K562 (cell line): ENCODE measurements around the gene ANO10. TPM values are rescaled to one million over a fixed set of nuclear protein-coding genes. Genes with fewer than 3 reads are reported as not detected.

ENCODE experiments used
- ATAC-seq: fragments of 200-7000 bp; cut with Tn5 transposase; 3 replicates; pipeline ENCODE4 v1.9.1; 2020; ENCODE audit warnings: moderate library complexity
- BruUV-seq: library from RNA; stranded (reverse); fragments of 400-500 nt; replicated peaks from 2 replicates; lab custom pipeline; 2021; lab: Mats Ljungman, UMichigan
- CTCF ChIA-PET: fragments of 300-600 bp; formaldehyde crosslinking; extraction: SDS; loops from one replicate; lab custom pipeline; 2021; ENCODE audit warnings: low intra/inter-chr PET ratio; lab: Yijun Ruan, JAX
- POLR2A ChIA-PET: fragments of 300-600, 350-650 bp; sonication (Branson Sonifier 250); formaldehyde crosslinking; extraction: SDS; loops from one replicate; lab custom pipeline; 2021; ENCODE audit warnings: antibody characterized with exemption, inconsistent platforms; lab: Yijun Ruan, JAX
- DNase-seq, 4 experiments: peaks; one replicate each; pipeline versions ENCODE4 v3.0.0 to v3.0.0-alpha.2; 2011 to 2018; ENCODE audit warnings: low spot score in 3 of 4, mixed read lengths in 3 of 4; ENCODE audit errors: extremely low read depth in 1 of 4
- FAIRE-seq: peaks from 2 replicates; lab custom pipeline; 2011; peaks lifted over from hg19 to GRCh38; lab: Jason Lieb, UNC
- H2AFZ ChIP-seq: 2 replicates; pipeline ENCODE4 v1.6.0; 2011; ENCODE audit warnings: low read depth, low read length, control low read depth, inconsistent platforms
- H3K27ac ChIP-seq: fragments of 200-600 bp; 3 replicates; pipeline ENCODE4 v1.8.0; 2011; ENCODE audit warnings: low read depth, mild to moderate bottlenecking, control low read depth, inconsistent platforms, low read length, moderate library complexity, mixed read lengths; ENCODE audit errors: extremely low read depth
- H3K27me3 ChIP-seq, 2 experiments: fragments of 300-600 bp in 1 of 2; 2 replicates in 1 of 2; 3 replicates in 1 of 2; pipeline versions ENCODE4 v1.6.0 to v1.8.0; 2011; ENCODE audit warnings: inconsistent platforms in 2 of 2, low read length in 2 of 2, mild to moderate bottlenecking in 1 of 2, mixed read lengths in 1 of 2, moderate library complexity in 1 of 2; ENCODE audit not compliant: control insufficient read depth in 2 of 2, insufficient read depth in 2 of 2
- H3K36me3 ChIP-seq: fragments of 300-600 bp; 3 replicates; pipeline ENCODE4 v1.8.0; 2011; ENCODE audit warnings: mild to moderate bottlenecking, low read length, inconsistent platforms; ENCODE audit not compliant: control insufficient read depth, insufficient read depth
- H3K4me1 ChIP-seq, 2 experiments: fragments of 200-600 bp in 1 of 2; replicated peaks in 1 of 2; 2 replicates in 1 of 2; 3 replicates in 1 of 2; pipeline versions ENCODE4 v1.5.1 to v1.8.0; 2011; ENCODE audit warnings: inconsistent platforms in 2 of 2, low read length in 2 of 2, mild to moderate bottlenecking in 1 of 2, mixed read lengths in 1 of 2, moderate library complexity in 1 of 2; ENCODE audit not compliant: control insufficient read depth in 2 of 2, insufficient read depth in 2 of 2
- H3K4me2 ChIP-seq: 2 replicates; pipeline ENCODE4 v1.6.1; 2011; ENCODE audit warnings: low read length, control low read depth, inconsistent platforms, mixed read lengths; ENCODE audit not compliant: insufficient read depth
- H3K4me3 ChIP-seq: fragments of 200-600 bp; sonication (generic), shearing (Covaris generic); 2 replicates; pipeline ENCODE4 v1.5.1; 2016; ENCODE audit warnings: control low read depth, inconsistent platforms
- H3K79me2 ChIP-seq: fragments of 200-600 bp; 3 replicates; pipeline ENCODE4 v1.8.0; 2011; ENCODE audit warnings: low read length, inconsistent platforms; ENCODE audit not compliant: control insufficient read depth, insufficient read depth
- H3K9ac ChIP-seq, 2 experiments: 2 replicates each; pipeline versions ENCODE4 v1.6.0 to v1.6.1; 2011; ENCODE audit warnings: low read depth in 2 of 2, low read length in 2 of 2, control low read depth in 1 of 2, inconsistent platforms in 1 of 2, mild to moderate bottlenecking in 1 of 2, mixed read lengths in 1 of 2; ENCODE audit not compliant: insufficient read depth in 1 of 2
- H3K9me1 ChIP-seq: one replicate; pipeline ENCODE4 v1.6.0; 2011; ENCODE audit warnings: inconsistent platforms, mild to moderate bottlenecking, low read length, moderate library complexity; ENCODE audit not compliant: control insufficient read depth, insufficient read depth
- H3K9me3 ChIP-seq: replicated peaks from 2 replicates; pipeline ENCODE4 v1.5.1; 2011; ENCODE audit warnings: low read depth, low read length, inconsistent platforms; ENCODE audit not compliant: control insufficient read depth, insufficient read depth
- H4K20me1 ChIP-seq: replicated peaks from 2 replicates; pipeline ENCODE4 v1.6.1; 2011; ENCODE audit warnings: low read length, inconsistent platforms, mixed read lengths; ENCODE audit not compliant: control insufficient read depth, insufficient read depth
- FOXK2 ChIP-seq, 2 experiments: fragments of 450-650 bp; IDR thresholded peaks in 1 of 2; conservative IDR thresholded peaks in 1 of 2; 2 replicates each; pipeline ENCODE4 v1.6.1; 2016; ENCODE audit warnings: low read depth in 2 of 2, mild to moderate bottlenecking in 1 of 2
- ILK ChIP-seq: fragments of 450-650 bp; IDR thresholded peaks from 2 replicates; pipeline ENCODE4 v1.6.1; 2016; ENCODE audit warnings: missing genetic modification characterization, low read depth, mild to moderate bottlenecking, missing compliant biosample characterization, moderate library complexity, borderline replicate concordance
- MAFK ChIP-seq: IDR thresholded peaks from 2 replicates; pipeline ENCODE4 v1.6.1; 2011; ENCODE audit warnings: low read length, improper control_type of control experiment
- PRPF4 ChIP-seq: fragments of 200-400 bp; formaldehyde crosslinking; IDR thresholded peaks from one replicate; pipeline ENCODE4 v1.6.1; 2017; ENCODE audit warnings: low read length, low read depth, mild to moderate bottlenecking; ENCODE audit not compliant: insufficient read depth, poor library complexity, severe bottlenecking
- SNIP1 ChIP-seq: fragments of 450-650 bp; IDR thresholded peaks from 2 replicates; pipeline ENCODE4 v1.7.1; 2017; ENCODE audit warnings: low read depth, mild to moderate bottlenecking
- ZNF512 ChIP-seq: IDR thresholded peaks from 2 replicates; pipeline ENCODE4 v1.6.1; 2016; ENCODE audit warnings: missing genetic modification characterization, missing compliant biosample characterization
- ZNF584 ChIP-seq: fragments of 200-800 bp; sonication (Bioruptor generic); IDR thresholded peaks from 2 replicates; pipeline ENCODE4 v1.6.1; 2016; ENCODE audit warnings: low read depth, mild to moderate bottlenecking, missing genetic modification characterization, missing compliant biosample characterization
- ZNF785 ChIP-seq: fragments of 250-450 bp; sonication (Bioruptor Pico); IDR thresholded peaks from 2 replicates; pipeline ENCODE4 v1.4.0; 2020; ENCODE audit warnings: mild to moderate bottlenecking
- ZZZ3 ChIP-seq: fragments of 450-650 bp; IDR thresholded peaks from 2 replicates; pipeline ENCODE4 v1.6.1; 2016; ENCODE audit warnings: antibody characterized with exemption, mild to moderate bottlenecking, moderate library complexity
- in situ Hi-C: fragments of 300-500 bp; cut with MboI; formaldehyde crosslinking; loops from 4 replicates; pipeline ENCODE4 v1.15.0; 2018; ENCODE audit warnings: inconsistent platforms, mixed read lengths
- intact Hi-C: fragments of 100-400 bp; cut with micrococcal nuclease; formaldehyde crosslinking; loops from 2 replicates; pipeline ENCODE4 v1.14.2; 2022
- polyA plus RNA-seq, 8 experiments: library from polyadenylated mRNA; depleted of rRNA in 4 of 8; stranded (reverse) in 5 of 8; unstranded in 3 of 8; fragments of >200 nt; fragmentation: Nextera tagmentation in 2 of 8; fragmentation: Illumina TruSeq in 1 of 8; extraction: Ambion mirVana in 2 of 8; extraction: Trizol in 1 of 8; gene quantifications; 2 replicates each; pipeline versions ENCODE4 v1.2.1 to v1.2.3, GENCODE V29; 2011 to 2014; ENCODE audit warnings: inconsistent platforms in 1 of 8, missing spikeins in 1 of 8
- total RNA-seq, 7 experiments: library from RNA; depleted of rRNA in 6 of 7; stranded (reverse); fragments of >200 nt in 6 of 7; fragmentation: Illumina TruSeq in 2 of 7; extraction: Trizol in 2 of 7; gene quantifications; 2 replicates each; pipeline versions ENCODE4 v1.2.1 to v1.2.3, GENCODE V29; 2011 to 2021; ENCODE audit warnings: low replicate concordance in 1 of 7
- TF ChIP-seq, protein P1 (sequence below): fragments of 450-650 bp; formaldehyde crosslinking; IDR thresholded peaks from 2 replicates; pipeline ENCODE4 v1.4.0; 2020; ENCODE audit warnings: mild to moderate bottlenecking, moderate library complexity
- TF ChIP-seq, protein P2 (sequence below): fragments of 450-650 bp; formaldehyde crosslinking; IDR thresholded peaks from 2 replicates; pipeline ENCODE4 v1.4.0; 2020; ENCODE audit warnings: mild to moderate bottlenecking, moderate library complexity

ANO10 gene
- total and polyA plus RNA-seq, 9 of the 15 experiments (the other 6 are each of a cell fraction or from before 2014, with no cell fraction given), result 6.4 to 46.0 (median 32.3) TPM

GRCh38 chr3:43540624-43541023 lies 81.2 kb downstream of the ANO10 start:
- no peak for FAIRE-seq
- Histone ChIP-seq H3K9ac (no peak overlapping the region), H3K4me2 (no peak overlapping the region), H3K4me3 (no peak overlapping the region), H3K9me1 (no peaks in the 10 kb centered on the region), H3K79me2 (no peaks in the 10 kb centered on the region), H3K4me1 (peaks cover 7 to 13% of the 10 kb centered on the region in 2 experiments; a peak in 2 of 5 replicates), H3K36me3 (no peaks in the 10 kb centered on the region), H4K20me1 (no peaks in the 10 kb centered on the region; the same call in 1 of the 2 replicates), H3K9me3 (no peaks in the 10 kb centered on the region), H3K27ac (no peak overlapping the region), H2AFZ (no peak overlapping the region), H3K27me3 (no peaks in the 10 kb centered on the region)
- no peak for DNase-seq
- TF ChIP-seq SNIP1 (no peak), PRPF4 (no peak), FOXK2 (conservative IDR thresholded peaks at IDR 0.05 in 1 of 2, IDR thresholded peaks at IDR 0.05 in 1 of 2; ENCODE audit: low read depth in 2 of 2) (no peak), MAFK (no peak), ILK (no peak), ZNF512 (tag) (no peak), ZZZ3 (no peak), ZNF785 (CRISPR knock-in tag) (no peak), ZNF584 (CRISPR knock-in tag) (no peak)
- TF ChIP-seq, protein P1, sequence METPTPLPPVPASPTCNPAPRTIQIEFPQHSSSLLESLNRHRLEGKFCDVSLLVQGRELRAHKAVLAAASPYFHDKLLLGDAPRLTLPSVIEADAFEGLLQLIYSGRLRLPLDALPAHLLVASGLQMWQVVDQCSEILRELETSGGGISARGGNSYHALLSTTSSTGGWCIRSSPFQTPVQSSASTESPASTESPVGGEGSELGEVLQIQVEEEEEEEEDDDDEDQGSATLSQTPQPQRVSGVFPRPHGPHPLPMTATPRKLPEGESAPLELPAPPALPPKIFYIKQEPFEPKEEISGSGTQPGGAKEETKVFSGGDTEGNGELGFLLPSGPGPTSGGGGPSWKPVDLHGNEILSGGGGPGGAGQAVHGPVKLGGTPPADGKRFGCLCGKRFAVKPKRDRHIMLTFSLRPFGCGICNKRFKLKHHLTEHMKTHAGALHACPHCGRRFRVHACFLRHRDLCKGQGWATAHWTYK (CRISPR knock-in tag), result no peak
- TF ChIP-seq, protein P2, sequence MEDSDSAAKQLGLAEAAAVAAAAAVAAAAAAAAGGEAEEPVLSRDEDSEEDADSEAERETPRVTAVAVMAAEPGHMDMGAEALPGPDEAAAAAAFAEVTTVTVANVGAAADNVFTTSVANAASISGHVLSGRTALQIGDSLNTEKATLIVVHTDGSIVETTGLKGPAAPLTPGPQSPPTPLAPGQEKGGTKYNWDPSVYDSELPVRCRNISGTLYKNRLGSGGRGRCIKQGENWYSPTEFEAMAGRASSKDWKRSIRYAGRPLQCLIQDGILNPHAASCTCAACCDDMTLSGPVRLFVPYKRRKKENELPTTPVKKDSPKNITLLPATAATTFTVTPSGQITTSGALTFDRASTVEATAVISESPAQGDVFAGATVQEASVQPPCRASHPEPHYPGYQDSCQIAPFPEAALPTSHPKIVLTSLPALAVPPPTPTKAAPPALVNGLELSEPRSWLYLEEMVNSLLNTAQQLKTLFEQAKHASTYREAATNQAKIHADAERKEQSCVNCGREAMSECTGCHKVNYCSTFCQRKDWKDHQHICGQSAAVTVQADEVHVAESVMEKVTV (CRISPR knock-in tag), result no peak
- in situ Hi-C loops (loop anchor here (25.0 kb wide), 1 partner anchor 647 kb away; no protein-coding TSS in a partner anchor), intact Hi-C loops (loop anchor here (5.0 kb wide), 1 partner anchor 202 kb away; no protein-coding TSS in a partner anchor)
- ChIA-PET CTCF (no interaction called here), POLR2A (interaction anchor here (3.0 kb wide), 1 partner anchor 8 kb away, joined by 10 read pairs; no protein-coding TSS in a partner anchor)
- no TSS peak for BruUV-seq
- ATAC-seq, result no peak
